GM12878 (cell line): ENCODE results near the gene CDON. TPM values are rescaled to one million over a fixed set of nuclear protein-coding genes. Genes with fewer than 3 reads are reported as not detected.

ENCODE experiments used
- ATAC-seq: fragments of 200-7000 bp; cut with Tn5 transposase; 3 replicates; pipeline ENCODE4 v1.9.1; 2020; ENCODE audit warnings: mild to moderate bottlenecking, moderate library complexity
- BruUV-seq: library from RNA; stranded (reverse); fragments of 400-500 nt; replicated peaks from 2 replicates; lab custom pipeline; 2021; lab: Mats Ljungman, UMichigan
- CTCF ChIA-PET: fragments of 300-600 bp; sonication (Branson Sonifier 250); formaldehyde crosslinking; extraction: SDS; loops from one replicate; lab custom pipeline; 2021; ENCODE audit warnings: inconsistent platforms; lab: Yijun Ruan, JAX
- POLR2A ChIA-PET: fragments of 350-600 bp; formaldehyde crosslinking; extraction: SDS; loops from one replicate; lab custom pipeline; 2021; ENCODE audit warnings: inconsistent platforms; lab: Charles Lee
- RAD21 ChIA-PET: fragments of 300-600 bp; sonication (Branson Sonifier 250); formaldehyde crosslinking; loops from one replicate; lab custom pipeline; 2023; ENCODE audit warnings: antibody characterized with exemption; ENCODE audit not compliant: unreplicated experiment; lab: Charles Lee
- SMC1A ChIA-PET: fragments of 300-600 bp; sonication (Branson Sonifier 250); formaldehyde crosslinking; loops from one replicate; lab custom pipeline; 2023; ENCODE audit not compliant: unreplicated experiment, uncharacterized antibody; lab: Charles Lee
- DNase-seq: peaks from one replicate; pipeline ENCODE4 v3.0.0-alpha.2; 2011; ENCODE audit warnings: low read depth, low spot score
- FAIRE-seq: peaks from 3 replicates; lab custom pipeline; 2011; peaks lifted over from hg19 to GRCh38; lab: Jason Lieb, UNC
- H2AFZ ChIP-seq: 2 replicates; pipeline ENCODE4 v1.6.0; 2011; ENCODE audit warnings: low read depth, low read length, control low read depth; ENCODE audit not compliant: control insufficient read depth
- H3K27ac ChIP-seq: 2 replicates; pipeline ENCODE4 v1.5.1; 2011; ENCODE audit warnings: control low read depth; ENCODE audit not compliant: control insufficient read depth, insufficient read depth
- H3K27me3 ChIP-seq, 2 experiments: replicated peaks in 1 of 2; 2 replicates each; pipeline versions ENCODE4 v1.6.0 to v1.6.1; 2011; ENCODE audit warnings: low read length in 1 of 2; ENCODE audit not compliant: control insufficient read depth in 2 of 2, insufficient read depth in 2 of 2
- H3K36me3 ChIP-seq, 2 experiments: 2 replicates each; pipeline ENCODE4 v1.5.1; 2011; ENCODE audit warnings: low read length in 1 of 2; ENCODE audit not compliant: control insufficient read depth in 2 of 2, insufficient read depth in 2 of 2
- H3K4me1 ChIP-seq: 2 replicates; pipeline ENCODE4 v1.6.1; 2011; ENCODE audit warnings: mild to moderate bottlenecking, low read length, moderate library complexity, mixed read lengths; ENCODE audit not compliant: control insufficient read depth, insufficient read depth
- H3K4me2 ChIP-seq: 2 replicates; pipeline ENCODE4 v1.6.0; 2011; ENCODE audit warnings: control low read depth; ENCODE audit not compliant: control insufficient read depth, insufficient read depth
- H3K4me3 ChIP-seq: fragments of 200-600 bp; sonication (generic); 2 replicates; pipeline ENCODE4 v1.5.1; 2016
- H3K79me2 ChIP-seq: 2 replicates; pipeline ENCODE4 v1.6.0; 2011; ENCODE audit warnings: low read length; ENCODE audit not compliant: control insufficient read depth, insufficient read depth
- H3K9ac ChIP-seq: 2 replicates; pipeline ENCODE4 v1.8.0; 2011; ENCODE audit warnings: low read length, control low read depth, mixed read lengths; ENCODE audit not compliant: control insufficient read depth, insufficient read depth
- H3K9me3 ChIP-seq: replicated peaks from 3 replicates; pipeline ENCODE4 v1.5.1; 2011; ENCODE audit warnings: mild to moderate bottlenecking, low read length; ENCODE audit not compliant: control insufficient read depth, insufficient read depth
- H4K20me1 ChIP-seq: 2 replicates; pipeline ENCODE4 v1.6.0; 2011; ENCODE audit not compliant: control insufficient read depth, insufficient read depth
- CHD4 ChIP-seq: fragments of 200-600 bp; sonication (generic); IDR thresholded peaks from 2 replicates; pipeline ENCODE4 v1.6.1; 2016; ENCODE audit warnings: mild to moderate bottlenecking
- HCFC1 ChIP-seq: fragments of 150-350 bp; IDR thresholded peaks from 2 replicates; pipeline ENCODE4 v1.6.1; 2014; ENCODE audit warnings: low read length
- MEF2B ChIP-seq: fragments of 450-650 bp; IDR thresholded peaks from 2 replicates; pipeline ENCODE4 v1.6.1; 2018; ENCODE audit warnings: mild to moderate bottlenecking, moderate library complexity; ENCODE audit not compliant: partially characterized antibody, poor library complexity, severe bottlenecking
- MTA3 ChIP-seq: IDR thresholded peaks from 2 replicates; pipeline ENCODE4 v1.6.1; 2012; ENCODE audit warnings: low read length, inconsistent platforms, borderline replicate concordance
- NFYB ChIP-seq: IDR thresholded peaks from 2 replicates; pipeline ENCODE4 v1.6.1; 2011; ENCODE audit warnings: low read depth, mild to moderate bottlenecking, low read length, improper control_type of control experiment, moderate library complexity; ENCODE audit not compliant: insufficient read depth
- ZNF217 ChIP-seq: fragments of 450-650 bp; IDR thresholded peaks from 2 replicates; pipeline ENCODE4 v1.6.1; 2017; ENCODE audit warnings: antibody characterized with exemption, mild to moderate bottlenecking
- WGBS: methylation state at CpG from one replicate; pipeline ENCODE4 v1.1.6; 2016; ENCODE audit warnings: low lambda C conversion rate; ENCODE audit not compliant: insufficient replicate concordance, insufficient coverage; ENCODE audit errors: missing lambda C conversion rate; 5-methylcytosine and 5-hydroxymethylcytosine counted together
- in situ Hi-C: fragments of 300-500 bp; cut with MboI; formaldehyde crosslinking; loops from 9 replicates; pipeline ENCODE4 v1.14.3; 2018; ENCODE audit warnings: mixed read lengths
- intact Hi-C: fragments of 100-400 bp; cut with micrococcal nuclease; formaldehyde crosslinking; loops from one replicate; pipeline ENCODE4 v1.14.2; 2022; ENCODE audit not compliant: unreplicated experiment
- polyA plus RNA-seq, 11 experiments: library from polyadenylated mRNA; depleted of rRNA in 4 of 11; unstranded in 6 of 11; stranded (reverse) in 5 of 11; fragments of >200 nt; fragmentation: Nextera tagmentation in 4 of 11; fragmentation: Illumina TruSeq in 1 of 11; extraction: Ambion mirVana in 4 of 11; extraction: Trizol in 1 of 11; gene quantifications; 1 replicate in 1 of 11; 2 replicates in 10 of 11; pipeline versions ENCODE4 v1.2.1 to v1.2.3, GENCODE V29; 2011 to 2016; ENCODE audit warnings: inconsistent platforms in 2 of 11, missing spikeins in 2 of 11, low read depth in 1 of 11
- total RNA-seq, 4 experiments: library from RNA; depleted of rRNA in 3 of 4; stranded (reverse); fragments of >200 nt in 3 of 4; fragmentation: Illumina TruSeq in 1 of 4; extraction: Trizol in 1 of 4; gene quantifications; 2 replicates each; pipeline versions ENCODE4 v1.2.1 to v1.2.3, GENCODE V29; 2013 to 2021
- TF ChIP-seq, protein P1 (sequence below): IDR thresholded peaks from 2 replicates; pipeline ENCODE4 v1.6.1; 2012; ENCODE audit warnings: low read depth, low read length, improper control_type of control experiment

CDON gene
- total and polyA plus RNA-seq, 10 of the 15 experiments (the other 5 are each of a cell fraction or from before 2014, with no cell fraction given): 0.07 to 4.2 (median 0.36) TPM

DNA sequence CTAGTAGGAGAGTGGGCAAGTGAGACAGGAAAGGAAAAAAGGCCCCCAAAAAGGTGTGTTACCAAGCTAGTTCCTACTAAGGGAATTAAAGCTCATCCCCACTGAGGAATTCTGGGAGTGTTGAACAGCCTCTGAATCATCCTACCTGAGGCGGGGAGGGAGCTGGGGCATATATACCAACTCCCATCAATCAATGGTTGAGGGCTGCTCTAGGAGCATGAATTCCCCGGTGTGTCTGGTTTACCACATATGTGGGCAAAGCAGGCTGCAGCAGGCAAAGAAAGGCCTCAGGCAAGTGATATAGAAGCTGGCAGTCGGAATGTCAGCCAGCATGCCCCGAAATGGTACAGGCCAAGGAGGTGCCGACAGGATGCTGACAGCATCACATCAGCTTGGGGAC is 23.6 kb upstream of the CDON start:
- RAD21 ChIA-PET: interaction anchor here (0.6 kb wide), 1 partner anchor 232 kb away, joined by 4 read pairs; no protein-coding TSS in a partner anchor
- FAIRE-seq (no peak), DNase-seq (no peak), ATAC-seq (no peak)
- 39% methylated on average over 5 of the region's 5 CpGs for WGBS
- Histone ChIP-seq H3K4me3 (no peak overlapping the region), H3K4me2 (no peak overlapping the region), H4K20me1 (no peaks in the 10 kb centered on the region), H3K27ac (no peak overlapping the region), H3K79me2 (no peaks in the 10 kb centered on the region), H3K9me3 (no peaks in the 10 kb centered on the region), H3K27me3 (no peaks in the 10 kb centered on the region), H3K4me1 (peaks cover 10% of the 10 kb centered on the region), H2AFZ (no peak overlapping the region), H3K9ac (no peak overlapping the region), H3K36me3 (no peaks in the 10 kb centered on the region)
- in situ Hi-C loops: no loop called here
- SMC1A ChIA-PET: no interaction called here
- intact Hi-C loops: no loop called here
- CTCF ChIA-PET: no interaction called here
- POLR2A ChIA-PET: no interaction called here
- no TSS peak for BruUV-seq
- TF ChIP-seq, protein P1, sequence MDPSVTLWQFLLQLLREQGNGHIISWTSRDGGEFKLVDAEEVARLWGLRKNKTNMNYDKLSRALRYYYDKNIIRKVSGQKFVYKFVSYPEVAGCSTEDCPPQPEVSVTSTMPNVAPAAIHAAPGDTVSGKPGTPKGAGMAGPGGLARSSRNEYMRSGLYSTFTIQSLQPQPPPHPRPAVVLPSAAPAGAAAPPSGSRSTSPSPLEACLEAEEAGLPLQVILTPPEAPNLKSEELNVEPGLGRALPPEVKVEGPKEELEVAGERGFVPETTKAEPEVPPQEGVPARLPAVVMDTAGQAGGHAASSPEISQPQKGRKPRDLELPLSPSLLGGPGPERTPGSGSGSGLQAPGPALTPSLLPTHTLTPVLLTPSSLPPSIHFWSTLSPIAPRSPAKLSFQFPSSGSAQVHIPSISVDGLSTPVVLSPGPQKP: no peak
- TF ChIP-seq NFYB (no peak), MTA3 (no peak)

DNA sequence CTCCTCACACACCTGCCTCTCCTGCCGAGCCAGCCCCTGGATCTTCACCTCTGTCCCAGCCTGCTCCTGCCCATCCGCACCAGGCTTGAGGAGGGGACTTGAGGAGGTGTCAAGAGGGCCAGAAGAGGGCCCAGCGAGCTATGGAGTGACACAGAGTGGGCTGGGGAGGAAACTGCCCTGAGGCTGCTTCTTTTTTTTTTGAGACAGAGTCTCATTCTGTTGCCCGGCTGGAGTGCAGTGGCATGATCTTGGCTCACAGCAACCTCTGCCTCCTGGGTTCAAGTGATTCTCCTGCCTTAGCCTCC is 21.9 kb upstream of the CDON start:
- ChIA-PET CTCF (interaction anchor here (0.7 to 1.1 kb wide), 2 partner anchors 23 to 118 kb away, joined by 3 read pairs; no protein-coding TSS in a partner anchor), POLR2A (no interaction called here)
- no peak overlapping the region for H3K4me3 ChIP-seq

More for the DNA sequence above, 21.9 kb upstream of the CDON start:
- RAD21 ChIA-PET: no interaction called here
- Histone ChIP-seq H3K36me3 (no peaks in the 10 kb centered on the region), H3K79me2 (no peaks in the 10 kb centered on the region), H3K9ac (no peak overlapping the region), H3K4me2 (peak overlapping the region; percentile 21; the same call in 1 of the 2 replicates), H3K27ac (no peak overlapping the region), H3K9me3 (no peaks in the 10 kb centered on the region), H2AFZ (no peak overlapping the region), H4K20me1 (no peaks in the 10 kb centered on the region), H3K4me1 (peaks cover 10% of the 10 kb centered on the region), H3K27me3 (no peaks in the 10 kb centered on the region)
- TF ChIP-seq ZNF217 (no peak), MEF2B (no peak), MTA3 (no peak), CHD4 (no peak), HCFC1 (no peak)
- intact Hi-C loops: no loop called here
- DNase-seq (no peak), FAIRE-seq (no peak), ATAC-seq (no peak)
- BruUV-seq: no TSS peak
- in situ Hi-C loops: no loop called here
- 40% methylated on average over 4 of the region's 4 CpGs for WGBS
- SMC1A ChIA-PET: no interaction called here
